Astrocyte (in vitro differentiated cells and primary cell): ENCODE results near the gene SCN1A.

Experiments
- EZH2 ChIP-seq: IDR thresholded peaks from 2 replicates; pipeline ENCODE4 v1.6.1; 2012; ENCODE audit warnings: mild to moderate bottlenecking, low read length, inconsistent platforms; ENCODE audit not compliant: insufficient read depth
- TF ChIP-seq, protein P1 (sequence below): IDR thresholded peaks from 2 replicates; pipeline ENCODE4 v1.5.1; 2011; ENCODE audit warnings: low read depth, mild to moderate bottlenecking, inconsistent platforms, low read length, moderate library complexity; ENCODE audit not compliant: insufficient read depth

DNA sequence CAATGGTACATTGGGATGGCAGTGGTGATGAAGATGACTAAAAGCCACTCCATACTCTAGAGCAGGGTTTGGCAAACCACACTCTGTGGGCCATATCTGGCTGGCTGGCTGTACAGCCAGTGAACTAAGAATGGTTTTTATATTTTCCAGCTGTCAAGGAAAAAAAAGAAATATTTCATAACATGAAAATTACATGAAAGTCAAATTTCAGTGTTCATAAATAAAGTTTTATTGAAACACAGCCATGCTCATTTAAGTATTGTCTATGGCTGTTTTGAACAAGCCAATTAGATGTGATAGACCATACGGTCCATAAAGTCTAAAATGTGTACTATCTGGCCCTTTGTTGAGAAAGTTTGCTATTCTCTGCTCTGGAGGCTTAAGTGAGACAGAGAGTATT is 175.7 kb downstream of the SCN1A start:
- TF ChIP-seq, protein P1, sequence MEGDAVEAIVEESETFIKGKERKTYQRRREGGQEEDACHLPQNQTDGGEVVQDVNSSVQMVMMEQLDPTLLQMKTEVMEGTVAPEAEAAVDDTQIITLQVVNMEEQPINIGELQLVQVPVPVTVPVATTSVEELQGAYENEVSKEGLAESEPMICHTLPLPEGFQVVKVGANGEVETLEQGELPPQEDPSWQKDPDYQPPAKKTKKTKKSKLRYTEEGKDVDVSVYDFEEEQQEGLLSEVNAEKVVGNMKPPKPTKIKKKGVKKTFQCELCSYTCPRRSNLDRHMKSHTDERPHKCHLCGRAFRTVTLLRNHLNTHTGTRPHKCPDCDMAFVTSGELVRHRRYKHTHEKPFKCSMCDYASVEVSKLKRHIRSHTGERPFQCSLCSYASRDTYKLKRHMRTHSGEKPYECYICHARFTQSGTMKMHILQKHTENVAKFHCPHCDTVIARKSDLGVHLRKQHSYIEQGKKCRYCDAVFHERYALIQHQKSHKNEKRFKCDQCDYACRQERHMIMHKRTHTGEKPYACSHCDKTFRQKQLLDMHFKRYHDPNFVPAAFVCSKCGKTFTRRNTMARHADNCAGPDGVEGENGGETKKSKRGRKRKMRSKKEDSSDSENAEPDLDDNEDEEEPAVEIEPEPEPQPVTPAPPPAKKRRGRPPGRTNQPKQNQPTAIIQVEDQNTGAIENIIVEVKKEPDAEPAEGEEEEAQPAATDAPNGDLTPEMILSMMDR: no peak
- no peak for TF ChIP-seq EZH2
